ENCODE measurements around the gene CDK13.
"Not testable (repeated sequence)": the region's sequence is repeated elsewhere in the genome, so short reads cannot be mapped to it uniquely, and the experiment has no call there.

The CDK13 gene

GRCh38 chr7:39949971-39950472 lies at the start of gene CDK13:
Gene CDK13, plus strand, starts transcription at chr7:39950256. Its CDS starts 386 bp downstream, at chr7:39950642.
- peak; percentile 84 for DNase-seq (ENCODE audit: low read depth)

GRCh38 chr7:39904077-39904486 lies 46.0 kb upstream of the CDK13 start:
- no peak for DNase-seq (ENCODE audit: low read depth)

DNA sequence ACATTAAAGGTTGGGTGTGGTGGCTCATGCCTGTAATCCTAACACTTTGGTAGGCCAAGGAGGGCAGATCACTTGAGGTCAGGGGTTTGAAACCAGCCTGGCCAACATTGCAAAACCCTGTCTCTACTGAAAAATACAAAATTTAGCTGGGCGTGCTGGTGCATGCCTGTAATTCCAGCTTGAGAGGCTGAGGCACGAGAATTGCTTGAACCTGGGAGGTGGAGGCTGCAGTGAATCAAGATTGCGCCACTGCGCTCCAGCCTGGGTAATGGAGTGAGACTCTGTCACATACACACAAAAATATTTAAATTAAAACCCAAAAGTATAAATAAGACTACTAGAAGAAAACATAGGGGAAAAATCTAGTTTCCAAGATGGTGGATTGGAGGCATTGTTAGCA lies 41.9 kb upstream of the CDK13 start:
- no peak for DNase-seq (ENCODE audit: low read depth)

DNA sequence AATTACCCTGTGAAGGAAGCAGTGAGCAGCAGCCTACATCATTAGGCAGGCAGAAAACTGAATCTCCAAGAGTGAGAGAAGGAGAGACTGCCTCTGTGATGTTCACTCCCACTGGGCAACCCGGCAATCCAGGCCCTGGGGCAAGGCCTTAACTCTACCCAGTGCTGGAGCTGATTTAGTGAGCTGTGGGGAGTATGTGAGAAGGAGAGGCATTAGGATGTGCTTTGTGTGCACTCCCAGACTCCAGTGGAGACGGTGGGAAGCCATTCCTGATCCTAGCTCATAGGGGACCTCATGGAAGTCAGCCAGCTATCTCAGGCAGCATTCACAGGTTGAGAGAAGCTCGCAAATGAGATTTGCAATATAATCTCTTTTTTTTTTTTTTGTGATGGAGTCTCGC lies 41.1 kb upstream of the CDK13 start:
- DNase-seq (ENCODE audit: low read depth), result no peak

GRCh38 chr7:39909526-39909925 lies 40.5 kb upstream of the CDK13 start:
- DNase-seq (ENCODE audit: low read depth), result no peak

DNA sequence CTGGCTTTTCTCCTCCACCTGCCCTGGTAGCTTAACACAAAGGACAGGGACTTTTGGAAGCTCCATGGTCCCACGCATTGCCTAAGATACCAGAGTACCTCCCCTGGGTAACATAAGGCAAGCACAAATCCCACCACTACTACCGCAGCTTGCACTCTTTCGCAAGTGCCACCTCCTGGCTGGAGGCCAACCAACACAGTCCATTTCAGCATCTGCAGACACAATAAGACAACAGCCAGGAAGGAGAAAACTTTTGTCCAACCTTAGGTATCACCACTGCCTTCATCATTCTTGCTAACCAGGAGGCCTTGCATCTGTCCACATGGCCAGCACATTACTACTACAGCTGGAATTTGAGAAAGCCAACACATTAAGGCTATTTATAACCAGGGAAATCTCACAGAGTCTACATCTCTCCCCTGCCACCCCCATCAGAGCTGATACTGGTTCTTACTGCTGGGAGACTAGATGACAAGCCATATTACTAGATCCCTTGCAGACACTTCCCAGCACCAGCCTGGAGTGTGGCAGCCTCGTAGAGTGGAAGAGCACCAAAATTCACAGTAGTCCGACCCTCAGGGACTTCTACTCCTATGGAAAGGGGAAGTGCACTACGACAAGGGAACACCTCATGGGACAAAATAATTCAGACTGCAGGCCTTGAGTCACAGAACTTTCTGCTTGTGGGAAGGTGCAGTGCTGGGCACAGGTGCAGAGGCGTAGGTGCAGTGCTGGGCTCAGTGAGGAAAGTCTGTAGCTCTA lies 39.8 kb upstream of the CDK13 start:
- DNase-seq (ENCODE audit: low read depth), result no peak

- DNase-seq (ENCODE audit: low read depth), result no peak
Observed at GRCh38 chr7:39911167-39911566, 38.9 kb upstream of the CDK13 start.

- DNase-seq (ENCODE audit: low read depth), result not testable (repeated sequence)
Observed at GRCh38 chr7:39915847-39916246, 34.2 kb upstream of the CDK13 start.

DNA sequence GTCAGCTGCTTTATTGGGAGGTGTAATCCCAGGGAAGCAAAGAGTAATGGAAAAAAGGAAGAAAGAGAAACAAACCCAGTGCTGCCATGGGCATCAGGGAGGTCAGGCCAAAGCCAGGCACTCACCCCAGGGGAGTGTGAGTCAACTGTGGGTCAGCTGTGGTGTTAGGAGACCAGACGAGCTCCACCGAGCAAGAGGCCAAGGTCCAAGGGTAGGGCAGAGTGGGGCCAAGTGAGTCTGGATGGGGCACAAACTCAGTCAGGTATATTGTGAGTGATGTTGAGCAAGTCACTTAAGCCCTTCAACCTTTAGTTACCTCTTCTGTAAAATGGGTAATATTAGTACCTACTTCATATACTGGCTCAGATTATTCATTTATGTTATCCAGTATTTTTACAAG lies 30.4 kb upstream of the CDK13 start:
- DNase-seq (ENCODE audit: low read depth), result no peak

- DNase-seq (ENCODE audit: low read depth), result no peak
Observed at GRCh38 chr7:39921506-39922175, 28.4 kb upstream of the CDK13 start.

DNA sequence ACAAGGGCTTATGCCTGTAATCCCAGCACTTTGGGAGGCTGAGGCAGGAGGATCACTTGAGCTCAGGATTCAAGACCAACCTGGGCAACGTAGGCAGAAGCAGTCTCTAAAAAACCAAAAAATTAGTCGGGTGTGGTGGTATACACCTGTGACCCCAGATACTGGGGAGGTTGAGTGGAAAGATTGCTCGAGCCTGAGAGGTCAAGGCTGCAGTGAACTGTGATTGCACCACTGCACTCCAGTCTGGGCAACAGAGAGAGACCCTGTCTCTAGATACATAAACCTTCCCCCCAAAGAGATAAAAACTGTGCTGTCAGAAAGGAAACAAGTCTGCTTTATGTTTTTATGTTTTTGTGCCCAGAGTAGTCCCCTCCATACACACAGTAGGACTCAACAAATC lies 27.5 kb upstream of the CDK13 start:
- DNase-seq (ENCODE audit: low read depth), result no peak

DNA sequence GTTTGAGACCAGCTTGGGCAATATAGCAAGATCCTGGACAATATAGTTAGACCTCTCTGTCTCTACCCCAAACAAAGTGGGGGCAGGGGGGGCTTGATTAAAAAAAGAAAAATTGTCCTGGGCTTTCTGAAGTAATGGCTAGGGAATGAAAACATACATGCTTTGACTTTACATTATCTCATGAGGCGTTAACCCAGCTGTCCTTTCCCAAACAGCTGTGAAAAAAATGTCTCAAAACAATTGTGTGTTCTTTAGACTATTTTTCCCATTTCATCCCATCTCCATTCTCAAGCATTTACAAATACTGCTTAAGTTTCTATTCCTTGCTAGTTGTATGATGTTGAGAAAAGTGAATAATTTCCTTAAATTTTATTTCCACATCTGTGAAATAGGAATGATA lies 27.0 kb upstream of the CDK13 start:
- DNase-seq (ENCODE audit: low read depth), result no peak

GRCh38 chr7:39924122-39924521 lies 25.9 kb upstream of the CDK13 start:
- no peak for DNase-seq (ENCODE audit: low read depth)

DNA sequence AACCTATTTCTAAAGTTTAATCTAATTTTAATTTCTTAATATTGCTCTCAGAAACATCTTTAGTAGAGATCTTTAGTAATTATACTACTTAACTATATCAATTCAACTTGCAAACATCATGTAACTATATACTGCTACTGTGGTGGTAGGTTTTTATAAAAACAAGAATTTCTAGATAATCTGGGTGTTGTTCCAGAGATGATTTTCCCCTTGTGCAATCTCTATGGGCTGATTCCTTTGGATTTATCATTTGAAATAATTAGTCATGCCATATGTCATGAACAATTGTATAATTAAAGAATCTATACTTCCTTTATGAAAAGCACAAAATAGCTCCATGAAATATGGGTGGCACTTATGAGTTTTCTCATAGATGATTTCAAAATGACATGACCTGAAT lies 23.9 kb upstream of the CDK13 start:
- DNase-seq (ENCODE audit: low read depth), result no peak

DNA sequence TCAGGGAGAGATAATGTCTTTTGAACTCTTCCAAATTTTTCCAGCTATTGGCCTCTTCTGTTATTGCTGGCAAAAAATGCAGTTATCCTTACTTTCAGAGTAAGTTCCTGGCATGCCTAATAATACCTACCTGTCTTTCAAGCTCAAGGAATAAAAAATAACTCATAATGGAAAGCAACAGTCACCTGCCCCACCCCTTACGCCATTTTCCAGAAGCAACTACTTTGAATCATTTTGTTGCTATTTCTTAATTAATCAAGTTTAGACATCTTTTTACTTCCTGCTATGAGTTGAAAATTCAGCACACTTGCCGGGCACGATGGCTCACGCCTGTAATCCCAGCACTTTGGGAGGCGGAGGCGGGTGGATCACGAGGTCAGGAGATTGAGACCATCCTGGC lies 23.0 kb upstream of the CDK13 start:
- no peak for DNase-seq (ENCODE audit: low read depth)

- no peak for DNase-seq (ENCODE audit: low read depth)
Observed at GRCh38 chr7:39934132-39934531, 15.9 kb upstream of the CDK13 start.

GRCh38 chr7:39936761-39937160 lies 13.3 kb upstream of the CDK13 start:
- no peak for DNase-seq (ENCODE audit: low read depth)

DNA sequence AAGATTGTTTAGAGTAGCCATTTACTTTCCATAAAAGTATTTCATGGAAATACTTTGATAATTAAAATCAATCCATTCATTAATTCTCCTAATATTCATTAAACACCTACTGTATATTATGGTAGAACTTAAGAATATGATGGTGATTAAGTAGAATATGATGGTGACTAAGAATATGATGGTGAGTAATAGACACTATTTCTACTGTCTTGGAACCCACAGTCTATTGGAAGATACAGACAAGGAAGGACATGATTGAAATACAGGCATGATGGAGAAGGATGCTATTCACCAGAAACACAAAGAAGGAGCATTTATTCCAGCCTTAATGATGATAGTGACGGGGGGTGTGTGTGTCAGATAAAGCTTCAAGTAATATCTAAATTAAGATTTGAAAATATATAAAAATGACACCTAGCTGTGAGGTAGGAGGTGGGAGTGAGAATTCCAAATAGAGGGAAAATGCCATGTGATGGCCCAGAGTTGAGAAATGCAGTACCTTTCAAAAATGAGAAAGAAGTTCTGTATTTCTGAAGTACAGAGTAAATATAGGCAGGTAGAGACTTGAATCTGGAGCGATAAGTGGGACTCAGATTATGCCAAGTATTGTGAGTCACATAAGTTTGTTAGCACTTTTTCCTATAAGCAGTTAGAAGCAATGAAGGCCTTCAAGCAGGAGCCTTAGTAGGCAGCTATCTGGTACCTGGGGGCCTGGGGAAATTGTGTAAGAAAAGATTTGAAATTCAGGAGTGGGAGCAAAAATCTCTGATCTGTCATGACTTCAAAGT lies 12.5 kb upstream of the CDK13 start:
- no peak for DNase-seq (ENCODE audit: low read depth)

DNA sequence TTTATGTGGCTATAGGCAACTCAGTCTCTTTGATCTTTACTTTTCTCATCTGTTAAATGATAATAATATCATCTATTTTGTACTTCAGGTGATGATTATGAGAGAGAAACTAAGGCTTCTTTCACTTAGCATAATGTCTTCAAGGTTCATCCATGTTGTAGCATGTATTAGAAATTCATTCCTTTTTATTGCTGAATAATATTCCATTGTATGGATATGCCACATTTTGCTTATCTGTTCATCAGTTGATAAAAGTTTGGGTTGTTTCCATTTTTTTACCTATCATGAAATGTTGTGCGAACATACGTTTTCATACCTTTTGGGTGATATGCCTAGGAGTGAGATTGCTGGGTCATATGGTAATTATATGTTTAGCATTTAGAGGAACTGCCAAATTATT lies 7.2 kb upstream of the CDK13 start:
- DNase-seq (ENCODE audit: low read depth), result no peak

- DNase-seq (ENCODE audit: low read depth), result no peak
Observed at GRCh38 chr7:39946693-39947092, 3.4 kb upstream of the CDK13 start.

- no peak for DNase-seq (ENCODE audit: low read depth)
Observed at GRCh38 chr7:39948375-39948955, 1.6 kb upstream of the CDK13 start.

Data from stimulated activated CD4-positive, alpha-beta T cell treated with anti-CD3 and anti-CD28 coated beads, Interleukin-2, amount 100 ng/mL, for 4 hours (primary cell).